Head of caudate nucleus (tissue), 42 donors: ENCODE data around the gene AGXT.
A peak's percentile ranks its signal among the peaks of the same experiment; 100 is the strongest.

ENCODE experiments used
- DNase-seq, 42 donors: peaks; one replicate each; pipeline versions ENCODE4 v3.0.0 to v3.0.0-alpha.2; 2020 to 2021; ENCODE audit warnings: mixed read lengths in 7 of 42
- intact Hi-C: fragments of 100-400 bp; cut with DNase I; formaldehyde crosslinking; loops from one replicate; pipeline ENCODE4 v1.15.0; 2022

The AGXT gene

GRCh38 chr2:240858871-240859270, 9.8 kb upstream of the AGXT start:
- intact Hi-C loops: no loop called here
- no peak for DNase-seq

GRCh38 chr2:240861547-240861946, 7.1 kb upstream of the AGXT start:
- no peak for DNase-seq

GRCh38 chr2:240864475-240864874, 4.1 kb upstream of the AGXT start:
- intact Hi-C loops: no loop called here
- no peak for DNase-seq

More at GRCh38 chr2:240861547-240861946, 7.1 kb upstream of the AGXT start:
- intact Hi-C loops: no loop called here

DNA sequence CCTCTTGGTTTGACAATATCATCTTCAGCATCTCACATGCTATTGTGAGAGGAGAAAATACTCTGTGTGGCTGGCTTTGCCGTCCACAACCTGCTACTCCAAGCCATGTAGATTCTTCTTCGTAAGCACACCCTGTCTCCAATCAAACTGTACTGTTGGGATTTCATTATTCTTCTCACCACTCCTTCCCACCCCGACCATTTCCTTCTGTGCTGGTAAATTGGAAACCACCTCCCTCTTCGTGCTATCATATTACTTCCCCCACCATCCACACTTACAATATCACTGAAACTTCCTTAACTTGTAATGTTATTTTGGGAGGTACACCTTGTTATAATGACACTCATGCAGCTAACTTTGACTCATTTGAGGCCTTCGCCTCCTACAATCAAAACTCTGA, 3.2 kb upstream of the AGXT start:
- DNase-seq: no peak
- intact Hi-C loops: no loop called here

DNA sequence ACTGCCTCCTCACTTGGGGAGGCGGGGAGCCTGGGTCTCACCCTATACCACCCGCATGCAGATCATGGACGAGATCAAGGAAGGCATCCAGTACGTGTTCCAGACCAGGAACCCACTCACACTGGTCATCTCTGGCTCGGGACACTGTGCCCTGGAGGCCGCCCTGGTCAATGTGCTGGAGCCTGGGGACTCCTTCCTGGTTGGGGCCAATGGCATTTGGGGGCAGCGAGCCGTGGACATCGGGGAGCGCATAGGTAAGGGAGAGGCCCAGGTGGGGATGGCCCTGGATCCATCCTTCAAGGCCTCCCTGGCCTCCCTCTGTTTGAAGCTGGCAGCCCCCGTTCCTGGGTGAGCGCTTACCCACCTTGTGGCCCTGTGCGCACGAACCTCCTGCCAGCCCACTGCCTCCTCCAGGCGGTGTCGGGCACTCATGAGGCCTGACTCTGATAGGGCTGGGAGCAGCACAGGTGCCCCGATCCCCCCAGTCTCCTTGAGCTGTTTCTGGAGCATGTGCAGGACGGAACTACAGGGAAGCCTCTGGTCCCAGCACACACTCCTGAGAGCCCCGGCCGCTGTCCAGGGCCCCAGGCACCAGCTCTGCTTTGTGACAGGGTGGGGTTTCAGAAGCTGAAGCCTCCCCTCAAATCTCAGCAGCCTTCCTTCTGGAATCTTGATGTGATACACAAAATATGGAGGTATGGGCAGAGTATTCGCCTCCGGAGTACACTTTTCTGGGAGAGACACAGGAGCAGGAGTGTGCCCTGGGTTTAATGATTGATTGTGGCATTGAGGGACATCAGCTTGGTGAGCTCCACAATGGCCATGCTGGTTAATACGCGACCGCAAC, 708 bp downstream of the AGXT start:
- intact Hi-C loops: no loop called here

GRCh38 chr2:240869956-240870875, 1.6 kb downstream of the AGXT start:
- intact Hi-C loops: no loop called here
- peak in 1 of 42 donors; percentile 12 for DNase-seq

More for the DNA sequence above, 708 bp downstream of the AGXT start:
- peak in 1 of 42 donors; percentile 20 for DNase-seq

GRCh38 chr2:240871071-240871958, 2.7 kb downstream of the AGXT start:
- intact Hi-C loops: no loop called here

GRCh38 chr2:240872317-240873097, 3.9 kb downstream of the AGXT start:
- DNase-seq: no peak
- intact Hi-C loops: no loop called here

More at GRCh38 chr2:240871071-240871958, 2.7 kb downstream of the AGXT start:
- no peak for DNase-seq

- intact Hi-C loops: no loop called here
- no peak for DNase-seq
These were observed 4.6 kb downstream of the AGXT start for GRCh38 chr2:240873098-240873788.

GRCh38 chr2:240873805-240874714, 5.4 kb downstream of the AGXT start:
- DNase-seq: no peak
- intact Hi-C loops: no loop called here

- intact Hi-C loops: no loop called here
- DNase-seq: no peak
These were observed 6.1 kb downstream of the AGXT start for GRCh38 chr2:240874715-240875227.

GRCh38 chr2:240875228-240876034, 6.8 kb downstream of the AGXT start:
- peak in 1 of 42 donors; percentile 2 for DNase-seq
- intact Hi-C loops: no loop called here

DNA sequence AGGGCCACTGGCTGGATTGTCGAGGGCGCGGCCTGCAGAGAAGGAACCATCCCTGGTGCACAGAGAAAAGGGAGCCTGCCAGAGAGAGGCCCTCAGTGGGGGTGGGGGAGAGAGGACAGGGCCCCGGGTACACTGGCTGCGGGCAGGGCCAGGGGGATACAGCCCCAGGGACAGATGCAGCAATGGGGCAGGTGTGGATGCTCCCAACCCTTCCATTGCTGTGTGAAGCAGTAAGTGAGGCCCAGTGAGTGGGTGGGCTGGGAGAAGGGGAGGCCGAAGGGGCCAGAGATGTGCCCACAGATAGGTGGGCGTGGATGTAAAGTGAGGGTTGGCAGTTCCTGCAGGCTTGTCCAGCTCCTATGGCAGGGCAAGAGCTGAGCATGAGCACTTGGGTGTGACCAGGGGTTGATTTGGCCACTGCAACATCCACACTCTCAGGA, 7.4 kb downstream of the AGXT start:
- no peak for DNase-seq
- intact Hi-C loops: no loop called here

DNA sequence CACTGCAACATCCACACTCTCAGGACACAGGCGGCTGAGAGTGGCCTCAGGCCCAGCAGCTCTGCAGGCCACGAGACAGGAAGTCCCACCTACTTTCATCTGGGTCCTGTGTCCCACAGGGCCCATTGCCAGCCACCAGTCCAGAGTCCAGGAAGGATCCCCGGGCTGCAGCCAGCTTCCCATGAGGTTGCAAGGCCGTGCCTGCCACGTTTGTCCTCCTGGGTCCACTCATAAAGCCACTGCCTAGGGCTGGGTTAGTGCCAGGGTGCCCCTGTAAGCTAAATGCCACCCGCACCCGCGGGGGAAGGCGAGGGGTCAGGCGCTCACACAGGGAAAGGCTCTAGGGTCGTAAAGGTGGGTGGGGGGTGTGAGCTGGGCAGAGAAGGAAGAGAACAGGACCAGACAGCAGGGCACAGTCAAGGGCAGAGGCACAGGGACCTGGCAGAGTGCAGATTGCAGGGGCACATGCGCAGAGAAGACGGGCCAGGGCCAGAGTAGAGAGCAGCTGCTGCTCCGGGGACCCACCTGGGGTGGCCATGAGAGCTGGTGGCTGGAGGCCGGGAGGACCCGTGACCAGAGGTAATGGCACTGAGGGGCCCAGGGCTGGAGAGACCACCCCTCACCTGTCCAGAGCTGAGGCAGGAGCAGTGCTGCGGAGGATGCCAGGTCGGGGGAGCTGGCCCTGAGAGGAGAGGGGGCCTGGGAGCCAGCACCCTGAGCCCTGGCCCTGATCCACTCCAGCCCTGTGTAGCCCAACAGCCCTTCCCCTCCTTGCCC, 8.0 kb downstream of the AGXT start:
- intact Hi-C loops: no loop called here
- peak in 1 of 42 donors; percentile 3 for DNase-seq
